HUES48 (cell line): Measurements from ENCODE around the gene EML5.
"Not testable (repeated sequence)": the region's sequence is repeated elsewhere in the genome, so short reads cannot be mapped to it uniquely, and the experiment has no call there.

Source experiments
- H3K27ac ChIP-seq: one replicate; pipeline ENCODE4 v1.7.0; 2013; ENCODE audit warnings: low read depth, low read length, inconsistent platforms
- H3K27me3 ChIP-seq: 2 replicates; pipeline ENCODE4 v1.6.1; 2013; ENCODE audit warnings: mild to moderate bottlenecking, low read length; ENCODE audit not compliant: control insufficient read depth, insufficient read depth
- H3K36me3 ChIP-seq: 2 replicates; pipeline ENCODE4 v1.6.1; 2013; ENCODE audit warnings: low read length; ENCODE audit not compliant: control insufficient read depth, insufficient read depth
- H3K4me1 ChIP-seq: 2 replicates; pipeline ENCODE4 v1.6.1; 2013; ENCODE audit warnings: mild to moderate bottlenecking, low read length; ENCODE audit not compliant: control insufficient read depth, insufficient read depth
- H3K4me3 ChIP-seq: 2 replicates; pipeline ENCODE4 v1.5.1; 2013; ENCODE audit warnings: mild to moderate bottlenecking, low read depth, low read length
- H3K9ac ChIP-seq: 2 replicates; pipeline ENCODE4 v1.6.1; 2013; ENCODE audit warnings: mild to moderate bottlenecking, low read depth, low read length, moderate library complexity
- H3K9me3 ChIP-seq: 2 replicates; pipeline ENCODE4 v1.6.1; 2013; ENCODE audit warnings: low read length; ENCODE audit not compliant: control insufficient read depth, insufficient read depth

Gene EML5

GRCh38 chr14:88825503-88825902, 32.8 kb upstream of the EML5 start:
- no peak overlapping the region for H3K9ac ChIP-seq

GRCh38 chr14:88825078-88825458, 32.3 kb upstream of the EML5 start:
- H3K4me1 ChIP-seq: no peaks in the 10 kb centered on the region
- H3K27ac ChIP-seq: peak overlapping the region; percentile 89
- H3K9me3 ChIP-seq: no peaks in the 10 kb centered on the region
- H3K36me3 ChIP-seq: no peaks in the 10 kb centered on the region
- H3K9ac ChIP-seq: peak overlapping the region; percentile 92
- peak overlapping the region; percentile 95 for H3K4me3 ChIP-seq
- H3K27me3 ChIP-seq: no peaks in the 10 kb centered on the region

More at GRCh38 chr14:88825503-88825902, 32.8 kb upstream of the EML5 start:
- Histone ChIP-seq H3K4me1 (no peaks in the 10 kb centered on the region), H3K36me3 (no peaks in the 10 kb centered on the region), H3K4me3 (peak overlapping the region; percentile 95), H3K27ac (no peak overlapping the region), H3K27me3 (no peaks in the 10 kb centered on the region), H3K9me3 (no peaks in the 10 kb centered on the region)

GRCh38 chr14:88824314-88825077, 31.7 kb upstream of the EML5 start, which contains the start of gene TTC8:
Gene TTC8, plus strand, starts transcription at chr14:88824651. Its CDS starts 57 bp downstream, at chr14:88824708.
- H3K4me3 ChIP-seq: peak within 1 kb of the TSS; percentile 95
- H3K27me3 ChIP-seq: peaks cover under 1% of the 10 kb centered on the region; the same call in 1 of the 2 replicates
- H3K4me1 ChIP-seq: no peaks in the 10 kb centered on the region
- H3K9ac ChIP-seq: peak within 1 kb of the TSS; percentile 92
- peak within 1 kb of the TSS; percentile 89 for H3K27ac ChIP-seq
- H3K36me3 ChIP-seq: no peaks in the 10 kb centered on the region
- no peaks in the 10 kb centered on the region for H3K9me3 ChIP-seq

GRCh38 chr14:88823968-88824313, 31.2 kb upstream of the EML5 start:
- H3K4me3 ChIP-seq: peak overlapping the region; percentile 95
- H3K9ac ChIP-seq: peak overlapping the region; percentile 92; the same call in 1 of the 2 replicates
- no peaks in the 10 kb centered on the region for H3K36me3 ChIP-seq
- peaks cover 6% of the 10 kb centered on the region for H3K27me3 ChIP-seq
- no peaks in the 10 kb centered on the region for H3K9me3 ChIP-seq
- no peaks in the 10 kb centered on the region for H3K4me1 ChIP-seq
- H3K27ac ChIP-seq: no peak overlapping the region

- Histone ChIP-seq H3K27ac (no peak overlapping the region), H3K9ac (no peak overlapping the region), H3K27me3 (peaks cover 6% of the 10 kb centered on the region), H3K4me3 (no peak overlapping the region), H3K9me3 (no peaks in the 10 kb centered on the region), H3K36me3 (no peaks in the 10 kb centered on the region), H3K4me1 (no peaks in the 10 kb centered on the region)
These were observed 29.1 kb upstream of the EML5 start for GRCh38 chr14:88821888-88822287.

- no peaks in the 10 kb centered on the region for H3K9me3 ChIP-seq
- H3K27me3 ChIP-seq: peaks cover 6% of the 10 kb centered on the region
- no peaks in the 10 kb centered on the region for H3K4me1 ChIP-seq
- H3K9ac ChIP-seq: no peak overlapping the region
- H3K4me3 ChIP-seq: no peak overlapping the region
- H3K27ac ChIP-seq: no peak overlapping the region
- no peaks in the 10 kb centered on the region for H3K36me3 ChIP-seq
These were observed 28.6 kb upstream of the EML5 start for GRCh38 chr14:88821378-88821777.

- H3K27me3 ChIP-seq, H3K9me3 ChIP-seq, H3K4me1 ChIP-seq, H3K27ac ChIP-seq, H3K4me3 ChIP-seq, H3K9ac ChIP-seq, H3K36me3 ChIP-seq: not testable (repeated sequence)
These were observed 26.9 kb upstream of the EML5 start for GRCh38 chr14:88819674-88820073.

GRCh38 chr14:88818018-88818417, 25.3 kb upstream of the EML5 start:
- no peaks in the 10 kb centered on the region for H3K4me1 ChIP-seq
- H3K36me3 ChIP-seq: no peaks in the 10 kb centered on the region
- no peak overlapping the region for H3K27ac ChIP-seq
- H3K27me3 ChIP-seq: peaks cover 6% of the 10 kb centered on the region
- no peak overlapping the region for H3K9ac ChIP-seq
- no peaks in the 10 kb centered on the region for H3K9me3 ChIP-seq
- H3K4me3 ChIP-seq: no peak overlapping the region

DNA sequence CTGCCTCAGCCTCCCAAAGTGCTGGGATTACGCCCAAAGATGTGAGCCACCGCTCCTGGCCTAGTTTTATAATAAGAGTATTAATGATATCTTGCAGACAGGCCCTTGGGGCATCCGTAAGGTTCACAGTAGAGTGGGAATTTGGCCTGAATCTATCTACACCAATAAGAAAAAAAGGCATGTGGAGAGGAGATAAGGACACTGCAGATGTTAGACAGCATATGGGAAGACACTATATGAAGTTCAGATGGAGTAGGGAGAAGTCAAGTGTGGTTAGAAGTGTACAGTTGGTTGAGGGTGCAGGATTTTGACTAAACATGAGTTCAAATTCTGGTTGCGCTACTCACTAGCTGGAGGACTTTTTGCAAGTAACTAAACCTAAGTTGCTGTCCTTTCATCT, 23.2 kb upstream of the EML5 start:
- Histone ChIP-seq H3K9me3 (no peaks in the 10 kb centered on the region), H3K36me3 (no peaks in the 10 kb centered on the region), H3K9ac (no peak overlapping the region), H3K4me1 (no peaks in the 10 kb centered on the region), H3K27me3 (peaks cover 6% of the 10 kb centered on the region), H3K4me3 (no peak overlapping the region), H3K27ac (no peak overlapping the region)

DNA sequence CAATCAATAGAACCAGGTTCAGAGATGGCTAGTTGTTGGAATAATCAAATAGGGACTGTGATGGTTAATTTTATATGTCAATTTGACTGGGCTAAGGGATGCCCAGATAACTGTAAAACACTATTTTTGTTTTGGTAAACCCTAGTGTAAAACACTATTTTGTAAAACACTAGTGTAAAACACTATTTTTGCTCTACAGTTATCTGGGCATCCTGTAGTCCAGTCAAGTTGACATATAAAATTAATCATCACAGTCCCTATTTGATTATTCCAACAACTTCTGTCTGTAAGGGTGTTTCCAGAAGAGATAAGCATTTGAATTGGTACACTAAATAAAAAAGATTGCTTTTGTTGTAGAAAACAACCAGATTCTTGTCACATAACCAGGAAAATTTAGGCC, 15.6 kb upstream of the EML5 start:
- Histone ChIP-seq H3K4me1 (no peaks in the 10 kb centered on the region), H3K9ac (no peak overlapping the region), H3K36me3 (no peaks in the 10 kb centered on the region), H3K27me3 (no peaks in the 10 kb centered on the region), H3K9me3 (no peaks in the 10 kb centered on the region; the same call in 1 of the 2 replicates), H3K27ac (no peak overlapping the region), H3K4me3 (no peak overlapping the region)

DNA sequence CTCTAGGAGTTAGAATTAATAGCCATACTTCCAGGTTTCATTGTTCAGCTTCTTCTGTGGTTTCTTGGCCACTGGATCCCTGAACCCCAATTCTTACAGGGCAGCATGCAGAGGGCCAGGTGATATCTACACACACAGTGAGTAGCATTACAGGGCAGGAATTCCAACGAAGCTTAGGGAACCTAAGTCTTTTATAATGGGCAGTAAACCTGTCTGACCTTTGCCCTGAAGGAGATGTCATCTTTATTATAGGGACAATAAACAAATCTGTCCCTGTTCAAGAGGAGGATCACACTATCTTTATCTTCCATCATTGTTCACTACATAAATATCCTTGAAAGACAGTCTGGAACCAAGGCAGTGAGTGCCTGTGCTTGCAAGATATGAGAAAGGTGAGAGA, 11.7 kb upstream of the EML5 start:
- Histone ChIP-seq H3K9ac (no peak overlapping the region), H3K4me1 (no peaks in the 10 kb centered on the region), H3K27ac (no peak overlapping the region), H3K4me3 (no peak overlapping the region), H3K9me3 (no peaks in the 10 kb centered on the region; the same call in 1 of the 2 replicates), H3K36me3 (no peaks in the 10 kb centered on the region), H3K27me3 (no peaks in the 10 kb centered on the region)
